Subcutaneous adipose tissue (tissue), 4 donors: ENCODE measurements around the gene CHST11. TPM values are rescaled to one million over a fixed set of nuclear protein-coding genes. Genes with fewer than 3 reads are reported as not detected.

ENCODE experiments used
- CTCF ChIP-seq: fragments of 450-650 bp; IDR thresholded peaks from one replicate; pipeline ENCODE4 v1.5.1; 2016; ENCODE audit warnings: low read depth, mild to moderate bottlenecking, control low read depth, antibody characterized with exemption, moderate library complexity
- total RNA-seq, 4 donors: library from RNA; depleted of rRNA; stranded (reverse); fragments of >200 nt; gene quantifications; one replicate each; pipeline ENCODE4 v1.1.0, GENCODE V29; 2016

Gene CHST11
- total RNA-seq, 4 donors from 2014 or later: 5.1 to 48.4 (median 9.3) TPM

- TF ChIP-seq CTCF: no peak
Observed at GRCh38 chr12:104694161-104694560, 237.4 kb downstream of the CHST11 start.

GRCh38 chr12:104694711-104695110 lies 238.0 kb downstream of the CHST11 start:
- no peak for TF ChIP-seq CTCF

- TF ChIP-seq CTCF: no peak
Observed at GRCh38 chr12:104695453-104696148, 238.9 kb downstream of the CHST11 start.

GRCh38 chr12:104697186-104697585 lies 240.4 kb downstream of the CHST11 start:
- TF ChIP-seq CTCF: no peak

GRCh38 chr12:104698871-104699270 lies 242.1 kb downstream of the CHST11 start:
- TF ChIP-seq CTCF: no peak

GRCh38 chr12:104699489-104700190 lies 242.9 kb downstream of the CHST11 start:
- TF ChIP-seq CTCF: no peak

- no peak for TF ChIP-seq CTCF
Observed at GRCh38 chr12:104700324-104700723, 243.6 kb downstream of the CHST11 start.
